Measurements from ENCODE around the gene ATP1A2.
"Not testable (repeated sequence)": the region's sequence is repeated elsewhere in the genome, so short reads cannot be mapped to it uniquely, and the experiment has no call there.

The ATP1A2 gene

GRCh38 chr1:160124705-160125478 lies 9.3 kb downstream of the ATP1A2 start:
- peak; percentile 90 for DNase-seq (ENCODE audit: low read depth)

- no peak for DNase-seq (ENCODE audit: low read depth)
Observed at GRCh38 chr1:160125746-160126145, 10.2 kb downstream of the ATP1A2 start.

GRCh38 chr1:160126342-160126741 lies 10.8 kb downstream of the ATP1A2 start:
- not testable (repeated sequence) for DNase-seq (ENCODE audit: low read depth)

GRCh38 chr1:160127381-160127780 lies 11.8 kb downstream of the ATP1A2 start:
- no peak for DNase-seq (ENCODE audit: low read depth)

- DNase-seq (ENCODE audit: low read depth) = no peak
Observed at GRCh38 chr1:160127865-160128523, 12.4 kb downstream of the ATP1A2 start.

- no peak for DNase-seq (ENCODE audit: low read depth)
Observed at GRCh38 chr1:160128636-160129035, 13.1 kb downstream of the ATP1A2 start.

- DNase-seq (ENCODE audit: low read depth) = no peak
Observed at GRCh38 chr1:160129046-160129445, 13.5 kb downstream of the ATP1A2 start.

- no peak for DNase-seq (ENCODE audit: low read depth)
Observed at GRCh38 chr1:160129558-160129957, 14.0 kb downstream of the ATP1A2 start.

- no peak for DNase-seq (ENCODE audit: low read depth)
Observed at GRCh38 chr1:160129966-160130365, 14.4 kb downstream of the ATP1A2 start.

- DNase-seq (ENCODE audit: low read depth) = no peak
Observed at GRCh38 chr1:160130486-160130885, 14.9 kb downstream of the ATP1A2 start.

- no peak for DNase-seq (ENCODE audit: low read depth)
Observed at GRCh38 chr1:160130939-160131338, 15.4 kb downstream of the ATP1A2 start.

- DNase-seq (ENCODE audit: low read depth) = no peak
Observed at GRCh38 chr1:160131803-160132565, 16.4 kb downstream of the ATP1A2 start.

- no peak for DNase-seq (ENCODE audit: low read depth)
Observed at GRCh38 chr1:160133990-160134770, 18.6 kb downstream of the ATP1A2 start.

GRCh38 chr1:160134791-160135572 lies 19.4 kb downstream of the ATP1A2 start:
- DNase-seq (ENCODE audit: low read depth) = no peak

GRCh38 chr1:160136121-160136925 lies 20.8 kb downstream of the ATP1A2 start:
- DNase-seq (ENCODE audit: low read depth) = no peak

- no peak for DNase-seq (ENCODE audit: low read depth)
Observed at GRCh38 chr1:160136926-160137200, 21.3 kb downstream of the ATP1A2 start.

- DNase-seq (ENCODE audit: low read depth) = no peak
Observed at GRCh38 chr1:160137216-160137862, 21.8 kb downstream of the ATP1A2 start.

- DNase-seq (ENCODE audit: low read depth) = no peak
Observed at GRCh38 chr1:160139840-160140239, 24.3 kb downstream of the ATP1A2 start.

- no peak for DNase-seq (ENCODE audit: low read depth)
Observed at GRCh38 chr1:160143695-160144094, 28.1 kb downstream of the ATP1A2 start.

GRCh38 chr1:160144921-160145320 lies 29.4 kb downstream of the ATP1A2 start:
- DNase-seq (ENCODE audit: low read depth) = no peak

Measured in GM04503 (cell line).